Measurements from ENCODE around the gene CD79B. TPM values are rescaled to one million over a fixed set of nuclear protein-coding genes. Genes with fewer than 3 reads are reported as not detected.
"Not testable (repeated sequence)": the region's sequence is repeated elsewhere in the genome, so short reads cannot be mapped to it uniquely, and the experiment has no call there.

Gene CD79B
- total RNA-seq, 1 experiment from 2014 or later = 1.2 TPM

- not testable (repeated sequence) for H3K36me3 ChIP-seq; H3K4me3 ChIP-seq; H3K4me1 ChIP-seq; H3K27ac ChIP-seq; H3K9me3 ChIP-seq (replicated peaks); DNase-seq; H3K27me3 ChIP-seq
Measured at GRCh38 chr17:63917206-63917605, 14.9 kb downstream of the CD79B start.

GRCh38 chr17:63916566-63917185, 15.5 kb downstream of the CD79B start:
- Histone ChIP-seq H3K4me3 (no peak overlapping the region), H3K4me1 (no peaks in the 10 kb centered on the region), H3K36me3 (no peaks in the 10 kb centered on the region), H3K27me3 (no peaks in the 10 kb centered on the region; the same call in 1 of the 2 replicates), H3K9me3 (replicated peaks) (no peaks in the 10 kb centered on the region), H3K27ac (no peak overlapping the region)
- no peak for DNase-seq

GRCh38 chr17:63915753-63916152, 16.4 kb downstream of the CD79B start:
- H3K4me1 ChIP-seq, H3K36me3 ChIP-seq, H3K27me3 ChIP-seq: not testable (repeated sequence)

GRCh38 chr17:63914471-63914870, 17.7 kb downstream of the CD79B start:
- H3K27ac ChIP-seq = no peak overlapping the region
- H3K27me3 ChIP-seq = no peaks in the 10 kb centered on the region; the same call in 1 of the 2 replicates
- no peaks in the 10 kb centered on the region for H3K9me3 ChIP-seq (replicated peaks)
- H3K4me1 ChIP-seq = no peaks in the 10 kb centered on the region
- no peaks in the 10 kb centered on the region for H3K36me3 ChIP-seq
- H3K4me3 ChIP-seq = no peak overlapping the region
- DNase-seq = no peak

More at GRCh38 chr17:63915753-63916152, 16.4 kb downstream of the CD79B start:
- H3K27ac ChIP-seq; DNase-seq; H3K9me3 ChIP-seq (replicated peaks); H3K4me3 ChIP-seq: not testable (repeated sequence)

GRCh38 chr17:63911657-63912100, 20.5 kb downstream of the CD79B start:
- peak; percentile 24 to 63 for DNase-seq

GRCh38 chr17:63911041-63911635, 21.0 kb downstream of the CD79B start, which contains the start of gene CSHL1:
CSHL1 (minus strand) TSS chr17:63911258; CDS start chr17:63911196, 62 bp downstream.
- no peak for DNase-seq
- no peaks in the 10 kb centered on the region for H3K36me3 ChIP-seq
- H3K9me3 ChIP-seq (replicated peaks) = no peaks in the 10 kb centered on the region
- no peaks in the 10 kb centered on the region; the same call in 1 of the 2 replicates for H3K27me3 ChIP-seq
- no peak within 1 kb of the TSS for H3K4me3 ChIP-seq
- no peak within 1 kb of the TSS for H3K27ac ChIP-seq
- H3K4me1 ChIP-seq = 0 out of 2 replicates have a peak, but pooled peaks cover 2% of the 10 kb centered on the region

More at GRCh38 chr17:63911657-63912100, 20.5 kb downstream of the CD79B start:
- Histone ChIP-seq H3K4me3 (no peak overlapping the region), H3K27me3 (no peaks in the 10 kb centered on the region; the same call in 1 of the 2 replicates), H3K9me3 (replicated peaks) (no peaks in the 10 kb centered on the region), H3K36me3 (no peaks in the 10 kb centered on the region), H3K27ac (no peak overlapping the region), H3K4me1 (0 out of 2 replicates have a peak, but pooled peaks cover 2% of the 10 kb centered on the region)

GRCh38 chr17:63910096-63910495, 22.0 kb downstream of the CD79B start:
- no peaks in the 10 kb centered on the region for H3K9me3 ChIP-seq (replicated peaks)
- no peak for DNase-seq
- no peak overlapping the region for H3K4me3 ChIP-seq
- H3K27ac ChIP-seq = no peak overlapping the region
- H3K27me3 ChIP-seq = no peaks in the 10 kb centered on the region; the same call in 1 of the 2 replicates
- H3K4me1 ChIP-seq = 0 out of 2 replicates have a peak, but pooled peaks cover 2% of the 10 kb centered on the region
- H3K36me3 ChIP-seq = no peaks in the 10 kb centered on the region

- not testable (repeated sequence) for H3K9me3 ChIP-seq (replicated peaks); H3K4me3 ChIP-seq; DNase-seq; H3K4me1 ChIP-seq; H3K36me3 ChIP-seq; H3K27me3 ChIP-seq; H3K27ac ChIP-seq
Measured at GRCh38 chr17:63909586-63909985, 22.5 kb downstream of the CD79B start.

GRCh38 chr17:63907161-63907778, 24.9 kb downstream of the CD79B start:
- not testable (repeated sequence) for H3K4me3 ChIP-seq; H3K4me1 ChIP-seq; H3K27me3 ChIP-seq; H3K27ac ChIP-seq; H3K9me3 ChIP-seq (replicated peaks); H3K36me3 ChIP-seq
- DNase-seq = peak; percentile 44 to 61

GRCh38 chr17:63904796-63905195, 27.3 kb downstream of the CD79B start:
- H3K27ac ChIP-seq; H3K4me1 ChIP-seq; H3K36me3 ChIP-seq; DNase-seq; H3K4me3 ChIP-seq; H3K27me3 ChIP-seq; H3K9me3 ChIP-seq (replicated peaks): not testable (repeated sequence)

GRCh38 chr17:63903787-63904201, 28.3 kb downstream of the CD79B start:
- H3K27ac ChIP-seq; H3K4me1 ChIP-seq; H3K27me3 ChIP-seq; H3K9me3 ChIP-seq (replicated peaks); H3K4me3 ChIP-seq; H3K36me3 ChIP-seq: not testable (repeated sequence)
- peak in 1 of 2 experiments; percentile 18 for DNase-seq

- H3K4me1 ChIP-seq; H3K27me3 ChIP-seq; H3K9me3 ChIP-seq (replicated peaks); H3K4me3 ChIP-seq; H3K36me3 ChIP-seq; DNase-seq; H3K27ac ChIP-seq: not testable (repeated sequence)
Measured at GRCh38 chr17:63901971-63902370, 30.2 kb downstream of the CD79B start.

GRCh38 chr17:63898899-63899798, 33.0 kb downstream of the CD79B start:
- H3K4me1 ChIP-seq; H3K27me3 ChIP-seq; H3K36me3 ChIP-seq; H3K4me3 ChIP-seq; H3K9me3 ChIP-seq (replicated peaks); DNase-seq; H3K27ac ChIP-seq: not testable (repeated sequence)

- not testable (repeated sequence) for H3K4me3 ChIP-seq; DNase-seq; H3K9me3 ChIP-seq (replicated peaks); H3K27me3 ChIP-seq; H3K36me3 ChIP-seq; H3K4me1 ChIP-seq; H3K27ac ChIP-seq
Measured at GRCh38 chr17:63896524-63897354, 35.4 kb downstream of the CD79B start, which contains the start of gene CSH1. CSH1 (minus strand) TSS chr17:63896574; CDS start chr17:63896511, 63 bp downstream.
